Endothelial cell of umbilical vein (primary cell): ENCODE results near the gene KIAA0232. TPM values are rescaled to one million over a fixed set of nuclear protein-coding genes. Genes with fewer than 3 reads are reported as not detected.

Source experiments
- BruUV-seq: library from RNA; stranded (reverse); fragments of 400-500 nt; replicated peaks from 2 replicates; lab custom pipeline; 2021; lab: Mats Ljungman, UMichigan
- CTCF ChIA-PET: fragments of 300-600, 350-600 bp; sonication (Branson Sonifier 250); formaldehyde crosslinking; loops from one replicate; lab custom pipeline; 2021; ENCODE audit warnings: antibody characterized with exemption, inconsistent platforms; lab: Charles Lee
- POLR2A ChIA-PET: fragments of 300-600, 350-600 bp; sonication (Branson Sonifier 250); formaldehyde crosslinking; loops from one replicate; lab custom pipeline; 2021; ENCODE audit warnings: antibody characterized with exemption, inconsistent platforms; lab: Charles Lee
- DNase-seq: peaks from one replicate; pipeline ENCODE4 v3.0.0-alpha.2; 2011; ENCODE audit warnings: low read depth, low spot score
- FAIRE-seq: peaks from 2 replicates; lab custom pipeline; 2011; peaks lifted over from hg19 to GRCh38; lab: Jason Lieb, UNC
- H2AFZ ChIP-seq: 2 replicates; pipeline ENCODE4 v1.6.0; 2012; ENCODE audit warnings: low read depth, low read length, control low read depth, inconsistent platforms
- H3K27ac ChIP-seq: 2 replicates; pipeline ENCODE4 v1.5.1; 2011; ENCODE audit warnings: low read depth, mild to moderate bottlenecking, control low read depth, low read length, moderate library complexity; ENCODE audit not compliant: insufficient read depth
- H3K27me3 ChIP-seq, 2 experiments: 2 replicates each; pipeline versions ENCODE4 v1.6.0 to v1.6.1; 2011; ENCODE audit warnings: low read length in 2 of 2, mixed read lengths in 1 of 2; ENCODE audit not compliant: control insufficient read depth in 2 of 2, insufficient read depth in 2 of 2
- H3K36me3 ChIP-seq, 2 experiments: 2 replicates in 1 of 2; 3 replicates in 1 of 2; pipeline ENCODE4 v1.5.1; 2011; ENCODE audit warnings: low read length in 2 of 2, mild to moderate bottlenecking in 1 of 2, moderate library complexity in 1 of 2; ENCODE audit not compliant: control insufficient read depth in 2 of 2, insufficient read depth in 2 of 2; ENCODE audit errors: extremely low read depth in 1 of 2
- H3K4me1 ChIP-seq: 3 replicates; pipeline ENCODE4 v1.5.1; 2011; ENCODE audit warnings: mild to moderate bottlenecking, low read length; ENCODE audit not compliant: control insufficient read depth, insufficient read depth; ENCODE audit errors: extremely low read depth
- H3K4me2 ChIP-seq: 2 replicates; pipeline ENCODE4 v1.6.1; 2011; ENCODE audit warnings: low read length, control low read depth, mixed read lengths; ENCODE audit not compliant: insufficient read depth
- H3K4me3 ChIP-seq, 3 experiments: fragments of 200-600 bp in 1 of 3; sonication (generic), shearing (Covaris generic) in 1 of 3; replicated peaks in 1 of 3; 2 replicates each; pipeline ENCODE4 v1.5.1; 2011 to 2016; ENCODE audit warnings: control low read depth in 3 of 3, low read length in 3 of 3, mild to moderate bottlenecking in 2 of 3, inconsistent platforms in 1 of 3, low read depth in 1 of 3, moderate library complexity in 1 of 3; ENCODE audit not compliant: insufficient read depth in 1 of 3
- H3K79me2 ChIP-seq: 2 replicates; pipeline ENCODE4 v1.6.0; 2012; ENCODE audit warnings: low read length, inconsistent platforms; ENCODE audit not compliant: control insufficient read depth, insufficient read depth
- H3K9ac ChIP-seq: replicated peaks from 2 replicates; pipeline ENCODE3; 2011; ENCODE audit warnings: low read length, control low read depth; ENCODE audit not compliant: insufficient read depth; ENCODE audit errors: extremely low read depth
- H3K9me1 ChIP-seq: replicated peaks from 3 replicates; pipeline ENCODE4 v1.6.0; 2011; ENCODE audit warnings: mild to moderate bottlenecking, low read length; ENCODE audit not compliant: control insufficient read depth, insufficient read depth; ENCODE audit errors: extremely low read depth
- H3K9me3 ChIP-seq: replicated peaks from 2 replicates; pipeline ENCODE4 v1.5.1; 2012; ENCODE audit warnings: low read length, inconsistent platforms; ENCODE audit not compliant: control insufficient read depth, insufficient read depth
- H4K20me1 ChIP-seq: replicated peaks from 2 replicates; pipeline ENCODE3; 2011; ENCODE audit warnings: mild to moderate bottlenecking, low read length; ENCODE audit not compliant: control insufficient read depth, insufficient read depth; ENCODE audit errors: extremely low read depth
- CTCF ChIP-seq, 2 donors: IDR thresholded peaks; 1 replicate in 1 of 2; 2 replicates in 1 of 2; pipeline ENCODE4 v1.5.1; 2011; ENCODE audit warnings: low read length in 2 of 2, mild to moderate bottlenecking in 2 of 2, moderate library complexity in 2 of 2, control low read depth in 1 of 2, inconsistent platforms in 1 of 2, low read depth in 1 of 2; ENCODE audit not compliant: insufficient read depth in 1 of 2; ENCODE audit errors: extremely low read depth in 1 of 2
- EZH2 ChIP-seq: IDR thresholded peaks from 2 replicates; pipeline ENCODE4 v1.6.1; 2012; ENCODE audit warnings: borderline replicate concordance, low read depth, mild to moderate bottlenecking, moderate library complexity, low read length, inconsistent platforms; ENCODE audit not compliant: severe bottlenecking
- FOS ChIP-seq: IDR thresholded peaks from 2 replicates; pipeline ENCODE4 v1.6.1; 2011; ENCODE audit warnings: mild to moderate bottlenecking, low read length, moderate library complexity, borderline replicate concordance; ENCODE audit not compliant: insufficient read depth
- GATA2 ChIP-seq: IDR thresholded peaks from 2 replicates; pipeline ENCODE4 v1.7.0; 2011; ENCODE audit warnings: low read depth, mild to moderate bottlenecking, moderate library complexity, mixed read lengths, low read length; ENCODE audit not compliant: insufficient read length, insufficient read depth
- JUN ChIP-seq: IDR thresholded peaks from 2 replicates; pipeline ENCODE4 v1.6.1; 2011; ENCODE audit warnings: borderline replicate concordance, low read depth; ENCODE audit not compliant: insufficient read length, insufficient read depth
- MAX ChIP-seq: IDR thresholded peaks from 2 replicates; pipeline ENCODE4 v1.6.1; 2011; ENCODE audit not compliant: insufficient read depth, insufficient read length
- MYC ChIP-seq: IDR thresholded peaks from one replicate; pipeline ENCODE4 v1.6.1; 2011; ENCODE audit warnings: mild to moderate bottlenecking, low read depth, low read length
- POLR2A ChIP-seq: IDR thresholded peaks from 2 replicates; pipeline ENCODE4 v1.6.1; 2012; ENCODE audit warnings: low read depth, mild to moderate bottlenecking, control low read depth, low read length
- POLR2AphosphoS5 ChIP-seq: IDR thresholded peaks from 2 replicates; pipeline ENCODE4 v1.6.1; 2012; ENCODE audit warnings: low read depth, mild to moderate bottlenecking, control low read depth, low read length, moderate library complexity; ENCODE audit not compliant: insufficient read depth
- dilution Hi-C: fragments of 300-500 bp; cut with MboI; formaldehyde crosslinking; loops from one replicate; pipeline ENCODE4 v1.15.0; 2019; ENCODE audit warnings: low sequenced_read_pairs; ENCODE audit not compliant: extremely low pct_ligation_motif_present
- intact Hi-C: fragments of 100-400 bp; cut with micrococcal nuclease; formaldehyde crosslinking; loops from one replicate; pipeline ENCODE4 v1.10.0; 2022
- polyA plus RNA-seq, 4 experiments: library from polyadenylated mRNA; depleted of rRNA in 3 of 4; stranded (reverse) in 3 of 4; unstranded in 1 of 4; fragments of >200 nt; gene quantifications; 2 replicates each; pipeline versions ENCODE4 v1.2.1 to v1.2.3, GENCODE V29; 2011 to 2012; ENCODE audit warnings: missing spikeins in 1 of 4
- total RNA-seq: library from RNA; stranded (reverse); gene quantifications from 2 replicates; pipeline ENCODE4 v1.2.3, GENCODE V29; 2021

The KIAA0232 gene
- total and polyA plus RNA-seq, 2 donors (not counting 3 experiments of a cell fraction or from before 2014, with no cell fraction given): 5.3 to 18.4 TPM

GRCh38 chr4:6924361-6924779, 141.8 kb downstream of the KIAA0232 start:
- dilution Hi-C loops: no loop called here
- Histone ChIP-seq H3K4me1 (no peaks in the 10 kb centered on the region), H3K9me3 (no peaks in the 10 kb centered on the region), H3K9me1 (no peaks in the 10 kb centered on the region), H3K9ac (no peak overlapping the region), H2AFZ (no peak overlapping the region), H3K27me3 (no peaks in the 10 kb centered on the region), H3K36me3 (peaks cover 3 to 11% of the 10 kb centered on the region in 2 experiments), H3K27ac (no peak overlapping the region), H3K4me3 (no peak overlapping the region), H4K20me1 (no peaks in the 10 kb centered on the region), H3K79me2 (no peaks in the 10 kb centered on the region), H3K4me2 (no peak overlapping the region)
- DNase-seq: no peak
- ChIA-PET CTCF (interaction anchor here (1.7 kb wide), 1 partner anchor 13 kb away, joined by 5 read pairs; no protein-coding TSS in a partner anchor), POLR2A (no interaction called here)
- TF ChIP-seq POLR2AphosphoS5 (no peak), FOS (no peak), CTCF (IDR thresholded peaks at IDR 0.05; ENCODE audit: extremely low read depth in 1 of 2, insufficient read depth in 1 of 2, low read depth in 1 of 2, low read length in 2 of 2) (no peak), GATA2 (no peak), EZH2 (no peak), POLR2A (no peak), MAX (no peak), MYC (no peak), JUN (no peak)
- BruUV-seq: no TSS peak
- intact Hi-C loops: no loop called here
- no peak for FAIRE-seq
